HepG2 (cell line): ENCODE data around the gene DDN. TPM values are rescaled to one million over a fixed set of nuclear protein-coding genes. Genes with fewer than 3 reads are reported as not detected.

ENCODE experiments used
- AHR ChIP-seq: IDR thresholded peaks from 2 replicates; pipeline ENCODE4 v1.6.1; 2018; ENCODE audit warnings: missing genetic modification reagents, missing compliant biosample characterization
- MBNL3 ChIP-seq: fragments of 250-450 bp; sonication (Bioruptor Pico); conservative IDR thresholded peaks from 2 replicates; pipeline ENCODE4 v1.8.0; 2022; ENCODE audit warnings: mild to moderate bottlenecking, inconsistent platforms
- NFKBIZ ChIP-seq: IDR thresholded peaks from 2 replicates; pipeline ENCODE4 v1.6.1; 2018; ENCODE audit warnings: missing genetic modification reagents, missing compliant biosample characterization
- TAF1 ChIP-seq: sonication (generic); formaldehyde crosslinking; IDR thresholded peaks from 2 replicates; pipeline ENCODE4 v1.4.0; 2020; ENCODE audit warnings: missing genetic modification reagents
- ZNF703 ChIP-seq: sonication (generic); formaldehyde crosslinking; IDR thresholded peaks from 2 replicates; pipeline ENCODE4 v1.5.1; 2020; ENCODE audit warnings: missing genetic modification reagents, mild to moderate bottlenecking, moderate library complexity, borderline replicate concordance
- ZNF841 ChIP-seq: sonication (generic); formaldehyde crosslinking; IDR thresholded peaks from 2 replicates; pipeline ENCODE4 v1.8.1; 2023; ENCODE audit warnings: missing genetic modification reagents, borderline replicate concordance
- ZNF878 ChIP-seq: sonication (generic); formaldehyde crosslinking; IDR thresholded peaks from 2 replicates; pipeline ENCODE4 v1.8.1; 2023; ENCODE audit warnings: mild to moderate bottlenecking, missing genetic modification reagents, moderate library complexity
- polyA plus RNA-seq, 8 experiments: library from polyadenylated mRNA; depleted of rRNA in 3 of 8; stranded (reverse) in 7 of 8; unstranded in 1 of 8; fragments of >200 nt; fragmentation: Illumina TruSeq in 4 of 8; extraction: Trizol in 4 of 8; gene quantifications; 2 replicates each; pipeline versions ENCODE4 v1.2.1 to v1.2.3, GENCODE V29; 2011 to 2016; ENCODE audit warnings: low read depth in 4 of 8, missing spikeins in 1 of 8, mixed read lengths in 1 of 8; ENCODE audit not compliant: insufficient read depth in 1 of 8
- total RNA-seq, 5 experiments: library from RNA; depleted of rRNA; stranded (reverse); fragments of >200 nt; fragmentation: Illumina TruSeq; extraction: Trizol; gene quantifications; 2 replicates each; pipeline ENCODE4 v1.2.3, GENCODE V29; 2016; ENCODE audit warnings: low read depth in 1 of 5
- TF ChIP-seq, protein P1 (sequence below): sonication (generic); formaldehyde crosslinking; IDR thresholded peaks from 2 replicates; pipeline ENCODE4 v1.8.0; 2022; ENCODE audit warnings: mild to moderate bottlenecking, missing genetic modification reagents, borderline replicate concordance
- TF ChIP-seq, protein P2 (sequence below): sonication (generic); formaldehyde crosslinking; IDR thresholded peaks from 2 replicates; pipeline ENCODE4 v1.4.0; 2020; ENCODE audit warnings: mild to moderate bottlenecking, missing genetic modification reagents
- TF ChIP-seq, protein P3 (sequence below): sonication (generic); formaldehyde crosslinking; IDR thresholded peaks from 2 replicates; pipeline ENCODE4 v1.5.0; 2020; ENCODE audit warnings: missing genetic modification reagents
- TF ChIP-seq, protein P4 (sequence below): fragments of 450-650 bp; IDR thresholded peaks from 2 replicates; pipeline ENCODE4 v1.6.1; 2016
- TF ChIP-seq, protein P5 (sequence below): sonication (generic); formaldehyde crosslinking; IDR thresholded peaks from 2 replicates; pipeline ENCODE4 v1.4.0; 2020; ENCODE audit warnings: missing genetic modification reagents; ENCODE audit errors: not compliant biosample characterization
- TF ChIP-seq, protein P6 (sequence below): sonication (generic); formaldehyde crosslinking; IDR thresholded peaks from 2 replicates; pipeline ENCODE4 v1.5.0; 2020; ENCODE audit warnings: missing genetic modification reagents

Gene DDN
- total and polyA plus RNA-seq, 2 of the 13 experiments (the other 11 are each of a cell fraction or from before 2014, with no cell fraction given), result 0.24 to 0.53 TPM

DNA sequence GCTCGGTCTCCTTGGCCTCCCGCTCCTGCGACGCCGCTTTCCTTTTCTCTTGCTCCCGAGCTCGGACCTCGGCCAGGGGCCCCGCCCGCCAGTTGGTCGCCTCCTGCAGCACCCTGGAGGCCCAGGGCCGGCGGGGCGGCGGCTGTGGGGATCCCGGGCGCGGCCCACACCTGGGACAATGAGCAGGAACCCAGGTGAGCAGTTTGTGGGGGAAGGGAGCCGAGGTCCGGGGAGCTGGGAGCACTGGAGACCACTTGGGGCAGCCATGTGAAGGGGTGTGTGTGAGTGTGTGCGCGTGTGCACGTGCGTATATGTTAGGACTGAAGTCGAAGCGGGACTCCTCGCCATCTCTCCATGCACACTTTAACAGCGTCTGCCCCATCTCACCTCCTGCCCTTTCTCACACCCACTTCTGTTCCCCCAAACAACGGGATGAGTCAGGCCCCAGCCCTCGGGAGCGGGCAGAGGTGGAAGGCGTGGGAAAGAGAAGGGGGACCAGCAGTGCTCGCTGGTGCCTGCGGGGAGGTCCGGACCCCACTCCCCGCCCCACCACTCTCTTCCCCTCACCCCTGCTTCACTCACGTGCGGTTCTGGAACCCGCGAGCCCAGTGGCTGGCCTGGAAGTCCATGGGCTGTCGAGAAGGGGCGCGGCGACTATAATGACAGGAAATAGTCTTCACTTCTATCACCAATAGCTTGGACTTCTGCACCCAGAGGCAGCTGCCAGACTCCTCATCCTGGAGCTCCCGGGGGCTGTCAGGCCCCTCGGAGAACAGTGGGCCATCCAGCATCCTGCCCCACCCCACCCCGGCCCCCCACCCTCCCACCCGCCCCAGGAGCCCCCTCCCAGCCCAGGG is 450 bp downstream of the DDN start (continued):
- TF ChIP-seq, protein P1, sequence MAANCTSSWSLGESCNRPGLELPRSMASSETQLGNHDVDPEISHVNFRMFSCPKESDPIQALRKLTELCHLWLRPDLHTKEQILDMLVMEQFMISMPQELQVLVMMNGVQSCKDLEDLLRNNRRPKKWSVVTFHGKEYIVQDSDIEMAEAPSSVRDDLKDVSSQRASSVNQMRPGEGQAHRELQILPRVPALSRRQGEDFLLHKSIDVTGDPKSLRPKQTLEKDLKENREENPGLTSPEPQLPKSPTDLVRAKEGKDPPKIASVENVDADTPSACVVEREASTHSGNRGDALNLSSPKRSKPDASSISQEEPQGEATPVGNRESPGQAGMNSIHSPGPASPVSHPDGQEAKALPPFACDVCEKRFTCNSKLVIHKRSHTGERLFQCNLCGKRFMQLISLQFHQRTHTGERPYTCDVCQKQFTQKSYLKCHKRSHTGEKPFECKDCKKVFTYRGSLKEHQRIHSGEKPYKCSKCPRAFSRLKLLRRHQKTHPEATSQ (CRISPR knock-in tag), result no peak
- TF ChIP-seq MBNL3 (CRISPR knock-in tag) (no peak), AHR (CRISPR knock-in tag) (0 out of 2 replicates have a peak, but pooled peaks have one; percentile 45), ZNF703 (CRISPR knock-in tag) (peak; percentile 96), ZNF841 (CRISPR knock-in tag) (0 out of 2 replicates have a peak, but pooled peaks have one; percentile 88), TAF1 (peak; percentile 45), NFKBIZ (CRISPR knock-in tag) (no peak), ZNF878 (peak; percentile 71; the same call in 1 of the 2 replicates)
- TF ChIP-seq, protein P2, sequence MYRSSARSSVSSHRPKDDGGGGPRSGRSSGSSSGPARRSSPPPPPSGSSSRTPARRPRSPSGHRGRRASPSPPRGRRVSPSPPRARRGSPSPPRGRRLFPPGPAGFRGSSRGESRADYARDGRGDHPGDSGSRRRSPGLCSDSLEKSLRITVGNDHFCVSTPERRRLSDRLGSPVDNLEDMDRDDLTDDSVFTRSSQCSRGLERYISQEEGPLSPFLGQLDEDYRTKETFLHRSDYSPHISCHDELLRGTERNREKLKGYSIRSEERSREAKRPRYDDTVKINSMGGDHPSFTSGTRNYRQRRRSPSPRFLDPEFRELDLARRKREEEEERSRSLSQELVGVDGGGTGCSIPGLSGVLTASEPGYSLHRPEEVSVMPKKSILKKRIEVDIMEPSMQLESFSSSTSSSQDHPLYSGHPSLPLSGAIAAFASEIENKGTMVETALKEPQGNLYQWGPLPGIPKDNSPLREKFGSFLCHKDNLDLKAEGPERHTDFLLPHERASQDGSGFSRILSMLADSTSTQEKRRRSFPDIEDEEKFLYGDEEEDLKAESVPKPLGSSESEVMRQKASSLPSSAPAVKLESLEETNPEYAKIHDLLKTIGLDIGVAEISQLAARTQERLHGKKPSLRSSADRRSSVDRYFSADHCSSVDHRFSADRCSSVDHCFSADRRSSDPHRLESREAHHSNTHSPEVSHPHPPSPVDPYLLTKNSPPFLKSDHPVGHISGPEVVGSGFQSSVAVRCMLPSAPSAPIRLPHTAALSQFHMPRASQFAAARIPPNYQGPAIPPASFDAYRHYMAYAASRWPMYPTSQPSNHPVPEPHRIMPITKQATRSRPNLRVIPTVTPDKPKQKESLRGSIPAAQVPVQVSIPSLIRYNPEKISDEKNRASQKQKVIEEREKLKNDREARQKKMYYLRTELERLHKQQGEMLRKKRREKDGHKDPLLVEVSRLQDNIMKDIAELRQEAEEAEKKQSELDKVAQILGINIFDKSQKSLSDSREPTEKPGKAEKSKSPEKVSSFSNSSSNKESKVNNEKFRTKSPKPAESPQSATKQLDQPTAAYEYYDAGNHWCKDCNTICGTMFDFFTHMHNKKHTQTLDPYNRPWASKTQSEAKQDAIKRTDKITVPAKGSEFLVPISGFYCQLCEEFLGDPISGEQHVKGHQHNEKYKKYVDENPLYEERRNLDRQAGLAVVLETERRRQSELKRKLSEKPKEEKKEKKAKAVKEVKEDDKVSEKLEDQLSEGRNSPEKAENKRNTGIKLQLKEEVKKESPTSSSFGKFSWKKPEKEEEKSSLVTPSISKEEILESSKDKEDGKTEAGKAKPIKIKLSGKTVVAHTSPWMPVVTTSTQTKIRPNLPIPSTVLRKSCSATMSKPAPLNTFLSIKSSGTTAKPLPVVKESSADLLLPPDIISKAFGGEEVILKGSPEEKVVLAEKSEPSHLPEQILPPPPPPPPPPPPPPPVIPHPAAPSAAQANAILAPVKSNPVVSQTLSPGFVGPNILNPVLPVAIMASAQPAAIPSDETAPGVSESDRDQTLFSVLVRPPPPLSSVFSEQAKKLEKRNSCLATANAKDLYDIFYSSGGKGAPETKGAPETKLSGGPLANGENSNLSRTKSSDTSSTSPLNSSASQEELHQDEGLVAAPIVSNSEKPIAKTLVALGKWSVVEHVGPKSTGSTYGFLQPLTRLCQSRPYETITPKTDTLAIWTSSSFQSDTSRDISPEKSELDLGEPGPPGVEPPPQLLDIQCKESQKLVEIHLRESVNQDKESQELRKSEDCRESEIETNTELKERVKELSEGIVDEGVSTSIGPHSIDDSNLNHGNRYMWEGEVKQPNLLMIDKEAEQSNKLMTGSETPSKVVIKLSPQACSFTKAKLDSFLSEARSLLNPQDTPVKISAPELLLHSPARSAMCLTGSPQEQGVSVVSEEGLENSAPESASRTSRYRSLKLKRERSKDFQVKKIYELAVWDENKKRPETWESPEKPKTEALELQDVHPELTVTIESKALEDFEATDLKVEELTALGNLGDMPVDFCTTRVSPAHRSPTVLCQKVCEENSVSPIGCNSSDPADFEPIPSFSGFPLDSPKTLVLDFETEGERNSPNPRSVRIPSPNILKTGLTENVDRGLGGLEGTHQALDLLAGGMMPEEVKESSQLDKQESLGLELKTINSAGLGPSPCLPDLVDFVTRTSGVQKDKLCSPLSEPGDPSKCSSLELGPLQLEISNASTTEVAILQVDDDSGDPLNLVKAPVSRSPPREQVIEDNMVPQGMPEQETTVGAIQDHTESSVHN (CRISPR knock-in tag), result peak; percentile 87
- TF ChIP-seq, protein P3, sequence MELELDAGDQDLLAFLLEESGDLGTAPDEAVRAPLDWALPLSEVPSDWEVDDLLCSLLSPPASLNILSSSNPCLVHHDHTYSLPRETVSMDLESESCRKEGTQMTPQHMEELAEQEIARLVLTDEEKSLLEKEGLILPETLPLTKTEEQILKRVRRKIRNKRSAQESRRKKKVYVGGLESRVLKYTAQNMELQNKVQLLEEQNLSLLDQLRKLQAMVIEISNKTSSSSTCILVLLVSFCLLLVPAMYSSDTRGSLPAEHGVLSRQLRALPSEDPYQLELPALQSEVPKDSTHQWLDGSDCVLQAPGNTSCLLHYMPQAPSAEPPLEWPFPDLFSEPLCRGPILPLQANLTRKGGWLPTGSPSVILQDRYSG (CRISPR knock-in tag), result peak; percentile 95
- TF ChIP-seq, protein P4, sequence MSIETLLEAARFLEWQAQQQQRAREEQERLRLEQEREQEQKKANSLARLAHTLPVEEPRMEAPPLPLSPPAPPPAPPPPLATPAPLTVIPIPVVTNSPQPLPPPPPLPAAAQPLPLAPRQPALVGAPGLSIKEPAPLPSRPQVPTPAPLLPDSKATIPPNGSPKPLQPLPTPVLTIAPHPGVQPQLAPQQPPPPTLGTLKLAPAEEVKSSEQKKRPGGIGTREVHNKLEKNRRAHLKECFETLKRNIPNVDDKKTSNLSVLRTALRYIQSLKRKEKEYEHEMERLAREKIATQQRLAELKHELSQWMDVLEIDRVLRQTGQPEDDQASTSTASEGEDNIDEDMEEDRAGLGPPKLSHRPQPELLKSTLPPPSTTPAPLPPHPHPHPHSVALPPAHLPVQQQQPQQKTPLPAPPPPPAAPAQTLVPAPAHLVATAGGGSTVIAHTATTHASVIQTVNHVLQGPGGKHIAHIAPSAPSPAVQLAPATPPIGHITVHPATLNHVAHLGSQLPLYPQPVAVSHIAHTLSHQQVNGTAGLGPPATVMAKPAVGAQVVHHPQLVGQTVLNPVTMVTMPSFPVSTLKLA, result peak; percentile 2; the same call in 1 of the 2 replicates
- TF ChIP-seq, protein P5, sequence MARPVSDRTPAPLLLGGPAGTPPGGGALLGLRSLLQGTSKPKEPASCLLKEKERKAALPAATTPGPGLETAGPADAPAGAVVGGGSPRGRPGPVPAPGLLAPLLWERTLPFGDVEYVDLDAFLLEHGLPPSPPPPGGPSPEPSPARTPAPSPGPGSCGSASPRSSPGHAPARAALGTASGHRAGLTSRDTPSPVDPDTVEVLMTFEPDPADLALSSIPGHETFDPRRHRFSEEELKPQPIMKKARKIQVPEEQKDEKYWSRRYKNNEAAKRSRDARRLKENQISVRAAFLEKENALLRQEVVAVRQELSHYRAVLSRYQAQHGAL (CRISPR knock-in tag), result no peak
- TF ChIP-seq, protein P6, sequence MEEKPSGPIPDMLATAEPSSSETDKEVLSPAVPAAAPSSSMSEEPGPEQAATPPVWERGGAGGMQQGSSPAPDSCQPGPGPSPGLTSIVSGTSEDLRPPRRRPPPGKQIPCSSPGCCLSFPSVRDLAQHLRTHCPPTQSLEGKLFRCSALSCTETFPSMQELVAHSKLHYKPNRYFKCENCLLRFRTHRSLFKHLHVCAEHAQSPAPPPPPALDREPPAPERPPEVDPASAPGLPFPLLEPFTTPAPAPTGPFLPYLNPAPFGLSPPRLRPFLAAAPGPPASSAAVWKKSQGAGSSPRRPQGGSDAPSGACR (CRISPR knock-in tag), result no peak
